ENCODE data around the gene SVOP.
"Not testable (repeated sequence)": the region's sequence is repeated elsewhere in the genome, so short reads cannot be mapped to it uniquely, and the experiment has no call there.

The SVOP gene, protein sequence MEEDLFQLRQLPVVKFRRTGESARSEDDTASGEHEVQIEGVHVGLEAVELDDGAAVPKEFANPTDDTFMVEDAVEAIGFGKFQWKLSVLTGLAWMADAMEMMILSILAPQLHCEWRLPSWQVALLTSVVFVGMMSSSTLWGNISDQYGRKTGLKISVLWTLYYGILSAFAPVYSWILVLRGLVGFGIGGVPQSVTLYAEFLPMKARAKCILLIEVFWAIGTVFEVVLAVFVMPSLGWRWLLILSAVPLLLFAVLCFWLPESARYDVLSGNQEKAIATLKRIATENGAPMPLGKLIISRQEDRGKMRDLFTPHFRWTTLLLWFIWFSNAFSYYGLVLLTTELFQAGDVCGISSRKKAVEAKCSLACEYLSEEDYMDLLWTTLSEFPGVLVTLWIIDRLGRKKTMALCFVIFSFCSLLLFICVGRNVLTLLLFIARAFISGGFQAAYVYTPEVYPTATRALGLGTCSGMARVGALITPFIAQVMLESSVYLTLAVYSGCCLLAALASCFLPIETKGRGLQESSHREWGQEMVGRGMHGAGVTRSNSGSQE

DNA sequence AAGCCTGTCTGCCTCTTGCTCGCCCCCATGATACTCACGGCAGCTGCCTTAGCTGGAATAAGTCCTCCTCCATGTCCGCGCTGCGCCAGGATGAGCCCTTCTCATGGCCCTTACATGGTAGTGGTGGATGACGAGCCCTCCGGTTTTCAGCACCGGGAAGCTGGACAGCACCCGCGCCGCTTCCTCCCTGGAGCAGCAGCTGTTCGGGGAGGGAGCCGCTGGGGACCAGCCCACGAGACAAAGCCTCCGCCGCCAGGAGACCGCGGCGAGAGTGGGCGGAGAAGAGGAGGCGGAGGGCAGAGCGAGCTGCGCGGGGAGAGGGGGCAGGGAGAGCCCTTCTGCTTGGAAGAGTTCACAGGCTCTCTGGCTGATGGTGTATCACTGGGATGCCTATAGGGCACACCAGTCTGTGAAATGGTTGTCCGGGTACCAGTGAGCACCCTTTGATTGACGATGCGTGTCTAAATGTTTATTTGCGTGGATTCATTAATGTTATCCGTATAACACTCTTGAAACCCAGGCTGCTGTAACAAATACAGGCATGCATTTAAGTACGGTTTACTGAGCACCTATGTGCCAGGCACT, at the start of gene SVOP:
Gene SVOP, minus strand, starts transcription at position 273 of the 585 bp plus-strand sequence. Its CDS starts 200 bp downstream, at position 73.
- DNase-seq = peak; percentile 56

DNA sequence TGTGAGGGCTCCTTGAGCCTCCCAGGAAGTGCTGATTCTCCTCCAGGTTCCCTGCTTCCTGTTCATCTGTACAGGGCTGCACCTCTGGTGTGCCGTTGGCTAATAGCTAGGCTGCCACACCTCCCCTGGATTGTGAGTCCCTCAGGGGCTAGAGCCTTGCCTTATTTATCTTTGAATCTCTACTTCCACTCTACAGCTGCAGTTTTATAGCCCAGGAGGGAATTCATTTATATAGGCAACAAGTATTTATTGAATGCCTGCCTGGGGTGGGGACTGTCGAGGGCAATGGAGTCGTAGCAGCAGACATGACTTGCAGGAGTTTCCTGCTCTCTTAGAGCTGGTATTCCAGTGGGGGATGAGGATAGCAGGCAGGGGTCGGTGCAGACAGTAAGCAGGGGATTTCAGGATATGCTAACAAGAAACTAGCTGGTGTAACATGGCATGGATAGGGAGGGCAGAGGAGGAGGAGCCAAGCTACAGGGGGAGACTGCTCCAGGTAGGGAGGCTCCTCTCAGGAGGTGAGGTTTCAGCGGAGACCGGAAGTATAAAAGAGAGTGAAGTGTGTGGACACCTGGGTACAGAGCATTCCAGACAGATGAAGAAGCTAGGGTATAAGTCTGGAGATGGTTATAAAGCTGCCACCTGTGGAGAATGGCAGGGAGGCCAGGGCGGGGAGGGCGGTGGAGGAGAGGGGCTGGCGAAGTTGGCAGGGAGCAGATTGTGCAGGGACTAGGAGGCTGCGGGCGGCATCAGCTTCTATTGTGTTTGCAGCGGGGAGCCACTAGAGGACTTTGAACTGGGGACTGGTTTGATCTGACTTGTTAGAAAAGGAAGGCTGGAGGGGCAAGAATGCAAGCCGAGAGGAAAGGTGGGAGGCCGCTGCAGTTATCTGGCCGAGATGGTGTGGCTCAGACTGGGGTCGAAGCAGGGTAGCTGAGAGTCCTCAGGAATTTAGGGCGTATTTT, 48.7 kb upstream of the SVOP start:
- peak; percentile 73 for DNase-seq

DNA sequence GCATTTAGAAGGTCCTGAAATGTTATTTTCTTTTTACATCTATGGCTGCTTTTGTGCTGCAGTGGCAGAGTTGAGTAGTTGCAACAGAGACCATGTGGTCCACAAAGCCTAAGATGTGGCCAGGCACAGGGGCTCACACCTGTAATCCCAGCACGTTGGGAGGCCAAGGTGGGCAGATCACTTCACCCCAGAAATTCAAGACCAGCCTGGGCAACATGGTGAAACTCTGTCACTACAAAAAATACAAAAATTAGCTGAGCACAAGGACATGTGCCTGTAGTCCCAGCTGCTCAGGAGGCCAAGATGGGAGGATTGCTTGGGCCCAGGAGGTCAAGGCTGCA, 45.0 kb upstream of the SVOP start:
- DNase-seq = no peak

DNA sequence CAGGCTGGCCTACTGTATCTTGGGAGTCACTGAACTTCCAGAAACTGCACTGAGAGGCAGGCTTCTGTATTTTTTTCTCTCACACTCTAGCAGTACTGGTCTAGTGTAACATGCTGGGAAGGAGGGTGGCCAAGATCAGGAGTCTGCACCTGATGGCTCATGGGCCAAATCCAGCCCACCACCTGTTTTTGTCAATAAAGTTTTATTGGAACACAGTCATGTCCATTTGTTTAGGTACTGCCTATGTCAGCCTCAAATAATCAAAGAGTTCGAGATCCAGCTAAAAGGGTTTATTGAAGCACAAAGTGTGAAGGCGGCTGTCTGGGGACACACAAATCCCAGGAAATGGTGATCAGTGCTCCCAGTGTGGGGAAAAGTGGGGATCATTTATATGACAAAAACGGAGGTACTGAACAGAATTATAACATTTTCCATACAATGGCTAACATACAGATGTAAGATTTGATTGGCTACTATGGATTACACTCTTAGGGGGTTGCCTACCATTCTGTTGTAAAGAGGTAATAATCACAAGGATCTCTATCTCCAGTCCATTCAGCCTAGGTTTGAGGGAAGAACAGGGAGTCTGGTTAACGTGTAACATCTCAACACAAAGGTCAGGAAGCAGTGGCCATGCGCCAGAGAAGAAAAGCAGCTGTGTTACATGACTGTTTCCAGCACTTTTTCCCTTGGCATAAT, 44.4 kb upstream of the SVOP start:
- no peak for DNase-seq

DNA sequence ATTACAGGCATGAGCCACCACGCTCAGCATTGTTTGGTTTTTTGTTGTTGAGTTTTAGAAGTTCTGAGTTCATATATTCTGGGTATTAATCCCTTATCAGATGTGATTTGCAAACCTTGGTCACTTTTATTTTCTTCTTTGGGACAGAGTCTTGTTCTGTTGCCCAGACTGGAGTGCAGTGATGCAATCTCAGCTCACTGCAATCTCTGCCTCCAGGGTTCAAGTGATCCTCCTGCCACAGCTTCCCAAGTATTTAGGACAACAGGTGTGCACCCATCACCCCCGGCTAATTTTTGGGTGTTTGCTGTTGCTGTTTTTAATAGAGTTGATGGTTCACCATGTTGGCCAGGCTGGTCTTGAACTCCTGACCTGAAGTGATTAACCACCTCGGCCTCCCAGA, 43.3 kb upstream of the SVOP start:
- DNase-seq = no peak

DNA sequence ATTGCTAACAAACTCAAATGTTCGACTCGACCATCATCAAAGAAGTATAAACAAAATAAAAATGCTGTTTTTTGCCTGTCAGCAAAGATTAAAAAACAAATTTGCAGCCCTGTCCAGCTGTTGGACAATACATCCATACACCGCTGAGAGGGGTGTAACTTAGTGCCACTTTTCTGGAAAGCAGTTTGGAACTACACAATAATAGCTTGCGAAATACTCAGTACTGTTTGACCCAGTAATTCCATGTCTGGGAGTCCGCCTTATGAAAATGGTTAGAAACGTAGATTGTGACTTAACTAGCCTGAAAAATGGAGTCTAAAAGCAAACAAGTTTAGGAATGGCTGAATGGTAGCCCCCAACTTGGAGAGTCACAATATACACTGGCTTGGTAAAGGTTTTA, 37.9 kb upstream of the SVOP start:
- no peak for DNase-seq

DNA sequence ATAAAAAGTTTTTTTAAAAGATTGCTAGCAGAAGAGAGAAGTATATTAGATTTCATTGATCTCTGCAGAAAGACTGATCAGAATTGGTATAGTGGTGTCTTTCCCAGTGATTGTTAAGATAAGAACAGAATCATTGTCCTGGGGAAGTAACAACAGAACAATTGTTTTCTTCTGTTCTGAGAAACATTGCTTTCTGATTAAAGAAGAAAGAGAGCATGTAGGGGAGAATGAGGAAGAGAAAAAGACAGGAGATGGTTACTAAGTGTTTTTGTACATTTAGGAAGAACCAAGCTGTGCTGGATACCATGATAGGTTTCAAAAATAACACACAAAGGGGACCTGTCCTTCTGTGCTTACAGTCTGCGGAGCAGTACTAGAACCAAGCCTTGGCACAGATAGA, 36.5 kb upstream of the SVOP start:
- DNase-seq = no peak

DNA sequence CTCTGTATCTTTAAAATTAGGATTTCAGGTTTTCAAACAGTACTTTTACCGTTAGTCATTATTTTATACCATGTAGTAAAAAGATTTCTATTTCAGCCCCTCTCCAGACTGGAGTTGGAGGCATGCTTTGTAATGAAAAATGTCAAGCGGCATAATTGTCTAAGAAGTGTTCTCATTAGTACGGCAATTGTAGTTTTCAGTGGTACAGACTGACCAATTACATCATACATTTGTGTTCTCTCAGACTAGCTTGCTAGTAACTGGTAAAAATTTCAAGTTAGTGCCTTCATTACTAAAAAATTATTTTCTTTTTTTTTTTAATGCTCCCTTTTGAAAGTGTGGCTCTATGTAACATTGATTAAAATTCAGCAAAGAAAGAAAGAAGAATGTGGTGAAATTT, 36.0 kb upstream of the SVOP start:
- no peak for DNase-seq

DNA sequence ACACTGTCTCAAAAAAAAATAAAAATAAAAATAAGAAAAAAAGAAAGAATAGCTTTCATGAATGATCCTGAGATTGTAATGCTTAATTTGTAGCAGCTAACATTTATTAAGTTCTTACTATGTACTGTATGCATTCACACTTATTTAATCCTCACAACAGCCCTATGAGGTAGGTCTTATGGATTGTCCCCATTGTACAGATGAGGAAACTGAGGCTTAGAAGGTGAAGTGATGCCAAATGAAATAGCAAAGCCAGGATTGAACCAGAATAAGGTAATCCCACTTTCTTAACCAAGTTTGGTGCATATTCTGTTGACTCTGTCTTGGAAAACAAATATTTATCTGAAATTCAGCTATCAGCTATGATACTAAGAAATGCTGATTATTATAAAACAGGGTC, 33.7 kb upstream of the SVOP start:
- no peak for DNase-seq

DNA sequence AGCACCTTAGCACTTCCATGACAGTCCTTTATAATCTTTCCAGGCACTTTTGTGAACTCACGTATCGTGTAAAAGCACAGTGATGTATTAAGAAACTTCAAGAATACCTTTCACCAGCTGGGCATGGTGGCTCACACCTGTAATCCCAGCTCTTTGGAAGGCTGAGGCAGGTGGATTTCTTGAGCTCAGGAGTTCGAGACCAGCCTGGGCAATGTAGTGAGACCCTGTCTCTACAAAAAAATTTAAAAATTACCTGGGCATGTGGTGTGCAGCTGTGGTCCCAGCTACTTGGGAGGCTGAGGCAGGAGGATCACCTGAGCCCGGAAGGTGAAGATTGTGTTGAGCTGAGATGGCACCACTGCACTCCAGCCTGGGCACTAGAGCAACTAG, 33.3 kb upstream of the SVOP start:
- DNase-seq = not testable (repeated sequence)

DNA sequence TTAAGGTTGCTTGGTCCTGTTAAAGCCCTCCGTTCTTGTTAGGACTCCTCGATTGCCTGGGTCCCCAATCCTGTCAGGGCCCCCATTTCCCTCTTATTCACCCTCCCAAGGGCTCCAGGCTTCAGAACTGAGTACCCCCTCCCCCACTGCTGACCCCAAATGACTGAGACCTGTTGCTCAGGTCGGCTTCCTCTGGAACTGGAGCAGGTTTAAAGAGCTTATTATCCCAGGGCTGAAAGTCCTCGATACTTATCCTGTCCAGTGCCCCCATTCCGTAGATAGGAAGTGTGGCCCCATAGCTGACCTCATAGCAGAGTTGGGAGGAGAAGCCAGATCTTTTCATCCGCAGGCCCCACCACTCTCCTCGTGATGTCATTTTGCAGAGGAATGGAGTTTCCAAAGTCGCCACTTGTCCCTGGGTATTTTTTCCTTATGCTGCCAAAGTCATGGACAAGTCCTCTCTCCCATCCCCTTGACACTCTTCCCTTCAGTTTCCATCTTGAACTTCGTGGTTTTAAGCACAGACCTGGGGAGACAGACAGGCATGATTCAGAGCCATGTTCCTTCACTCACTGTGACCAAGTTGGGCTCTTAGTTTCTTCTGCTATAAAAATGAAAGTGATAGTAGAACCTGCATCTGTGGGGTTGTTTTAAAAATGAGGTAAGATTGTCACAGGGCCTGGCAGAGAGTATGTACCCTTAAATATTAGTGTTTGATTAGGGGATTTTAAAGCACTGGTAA, 32.7 kb upstream of the SVOP start:
- no peak for DNase-seq

DNA sequence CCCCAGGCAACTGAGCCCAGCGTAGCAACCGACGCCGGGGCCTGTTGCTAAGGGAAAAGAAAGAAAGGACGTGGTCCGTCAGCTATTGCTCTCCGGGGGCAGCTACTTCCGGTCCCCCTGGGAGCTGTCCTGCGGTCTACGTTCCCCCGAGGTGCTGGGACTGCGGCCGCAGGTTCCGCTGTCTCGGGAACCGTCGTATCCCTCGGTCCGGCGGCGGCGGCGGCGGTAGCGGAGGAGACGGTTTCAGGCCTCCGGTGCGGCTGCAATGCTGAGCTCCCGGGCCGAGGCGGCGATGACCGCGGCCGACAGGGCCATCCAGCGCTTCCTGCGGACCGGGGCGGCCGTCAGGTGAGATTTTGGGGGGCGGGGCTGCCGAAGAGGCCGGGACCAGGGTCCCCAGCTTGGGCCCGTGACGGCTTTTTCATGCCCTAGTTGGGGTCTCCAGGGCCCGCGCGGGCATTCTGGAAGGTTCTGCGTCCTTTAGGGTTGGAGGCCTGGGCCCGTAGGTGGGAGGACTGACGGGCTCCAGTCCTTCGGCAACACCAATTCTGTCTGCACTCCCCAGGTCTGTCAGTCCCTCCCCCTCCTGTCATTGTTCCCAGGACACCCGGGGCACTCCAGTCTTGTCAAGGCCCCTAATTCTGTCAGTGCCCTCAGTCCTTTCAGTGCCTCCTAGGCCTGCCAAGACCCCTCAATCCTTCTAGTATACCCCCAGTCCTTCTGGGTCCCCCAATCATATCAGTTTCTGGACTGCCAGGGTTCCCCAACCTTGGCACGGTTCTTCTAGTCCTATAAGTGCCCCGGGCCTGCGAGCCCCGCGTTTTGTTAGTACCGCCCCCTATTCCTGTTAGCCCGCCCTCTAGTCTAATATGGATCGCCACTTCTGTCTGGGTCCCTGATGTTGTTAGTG, 31.8 kb upstream of the SVOP start, which contains the start of gene USP30:
Gene USP30, plus strand, starts transcription at position 163 of the 910 bp plus-strand sequence. Its CDS starts 103 bp downstream, at position 266.
- DNase-seq = peak; percentile 15

DNA sequence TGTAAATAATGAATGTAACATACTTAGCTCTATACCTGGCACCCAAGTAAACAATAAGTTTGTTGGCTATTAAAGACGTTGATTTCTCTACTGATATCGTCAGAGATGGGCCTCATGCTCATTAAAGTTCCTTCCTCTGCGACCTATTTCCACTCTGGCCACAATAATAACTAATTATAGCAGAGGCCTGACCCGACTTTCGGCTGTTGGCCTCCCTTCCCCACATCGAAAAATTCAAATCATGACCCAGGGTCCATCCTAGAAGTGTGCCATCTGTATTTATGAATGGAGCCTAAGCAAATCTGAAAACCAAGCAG, 31.2 kb upstream of the SVOP start:
- no peak for DNase-seq

DNA sequence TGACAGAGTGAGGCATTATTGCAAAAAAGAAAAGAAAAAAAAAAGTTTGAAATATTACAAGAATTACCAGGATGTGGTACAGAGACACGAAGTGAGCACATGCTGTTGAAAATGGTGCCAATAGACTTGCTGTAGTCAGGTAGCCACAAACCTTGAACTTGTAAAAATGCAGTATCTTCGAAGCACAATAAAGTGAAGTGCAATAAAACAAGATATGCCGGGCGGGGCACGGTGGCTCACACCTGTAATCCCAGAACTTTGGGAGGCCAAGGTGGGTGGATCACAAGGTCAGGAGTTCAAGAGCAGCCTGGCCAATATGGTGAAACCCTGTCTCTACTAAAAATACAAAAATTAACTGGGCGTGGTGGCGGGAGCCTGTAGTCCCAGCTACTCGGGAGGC, 28.9 kb upstream of the SVOP start:
- not testable (repeated sequence) for DNase-seq

DNA sequence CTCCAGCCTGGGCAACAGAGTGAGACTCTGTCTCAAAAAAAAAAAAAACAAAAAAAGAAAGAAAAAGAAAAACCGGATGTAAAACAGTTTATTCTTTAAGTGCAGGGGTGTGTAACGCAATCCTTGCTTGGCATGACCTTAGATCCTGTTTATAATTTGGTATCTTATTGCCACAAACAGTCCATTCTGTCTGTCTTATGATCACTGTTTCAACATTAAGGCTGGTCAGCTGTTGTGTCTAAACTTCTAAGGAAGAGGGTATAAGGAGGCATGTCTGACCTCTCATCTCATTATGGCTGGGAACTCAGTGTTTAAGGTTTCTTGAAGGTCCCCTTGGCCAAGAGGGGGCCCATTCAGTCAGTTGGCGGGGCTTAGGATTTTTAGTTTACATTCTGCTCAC, 27.8 kb upstream of the SVOP start:
- DNase-seq = not testable (repeated sequence)

DNA sequence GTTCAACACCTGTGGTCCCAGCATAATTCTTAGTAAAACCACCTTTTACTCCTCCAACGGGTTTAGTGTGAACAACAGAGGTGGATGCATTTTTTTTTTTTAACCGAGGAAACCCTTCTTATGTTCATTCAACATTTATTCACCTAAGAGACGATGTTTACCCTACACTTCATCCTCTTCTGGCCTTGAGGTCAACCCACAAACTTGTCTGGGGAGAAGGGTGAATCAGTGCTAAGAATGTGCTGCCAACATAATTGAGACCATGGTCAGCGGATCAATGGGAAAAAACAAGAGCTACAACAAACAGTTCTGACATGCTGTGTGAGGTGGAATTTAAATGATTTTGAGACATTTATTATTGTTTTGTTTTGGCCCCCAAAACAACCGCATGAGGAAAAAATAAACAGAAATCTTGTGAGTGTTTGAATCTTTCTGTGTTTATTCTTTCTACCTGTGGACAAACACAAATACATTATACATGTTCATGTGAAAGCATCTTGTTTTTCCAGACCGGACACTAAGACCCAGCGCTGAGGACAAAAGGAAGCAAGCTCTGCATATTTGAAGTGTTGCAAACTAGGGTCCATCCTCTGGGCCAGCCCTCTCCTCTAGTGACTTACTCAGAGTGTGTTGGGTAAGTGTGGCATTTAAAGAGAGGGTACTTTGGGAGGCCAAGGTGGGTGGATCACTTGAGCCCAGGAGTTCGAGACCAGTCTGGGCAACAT, 26.4 kb upstream of the SVOP start:
- no peak for DNase-seq

DNA sequence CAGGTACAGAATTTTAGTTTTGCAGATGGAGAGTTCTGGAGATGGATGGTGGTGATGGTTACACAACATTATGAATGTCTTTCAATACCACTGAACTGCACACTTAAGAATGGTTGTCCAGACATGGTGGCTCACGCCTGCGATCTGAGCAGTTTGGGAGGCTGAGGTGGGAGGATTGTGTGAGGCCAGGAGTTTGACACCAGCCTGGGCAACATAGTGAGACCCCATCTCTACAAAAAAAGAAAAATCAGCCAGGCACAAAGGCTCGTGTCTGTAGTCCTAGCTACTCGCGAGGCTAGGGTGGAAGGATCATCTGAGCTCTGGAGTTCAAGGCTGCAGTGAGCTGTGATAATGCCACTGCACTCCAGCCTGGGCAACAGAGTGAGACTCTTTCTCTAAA, 23.4 kb upstream of the SVOP start:
- no peak for DNase-seq

DNA sequence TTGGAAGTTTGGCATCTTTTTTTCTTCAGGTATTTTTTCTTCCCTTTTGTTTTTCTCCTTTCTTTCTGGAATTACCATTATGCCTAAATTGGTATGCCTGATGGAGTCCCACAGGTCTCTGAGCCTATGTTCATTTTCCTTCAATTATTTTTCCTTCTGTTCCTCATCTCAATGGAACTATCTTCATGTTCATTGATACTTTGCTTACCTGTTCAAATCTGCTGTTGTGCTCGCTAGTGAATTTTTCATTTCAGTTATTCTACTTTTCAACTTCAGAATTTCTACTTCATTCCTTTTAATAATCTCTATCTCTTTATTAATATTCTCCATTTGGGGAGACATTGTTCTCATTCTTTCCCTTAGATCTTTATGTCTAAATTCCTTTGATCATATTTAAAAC, 16.1 kb upstream of the SVOP start:
- DNase-seq = no peak

DNA sequence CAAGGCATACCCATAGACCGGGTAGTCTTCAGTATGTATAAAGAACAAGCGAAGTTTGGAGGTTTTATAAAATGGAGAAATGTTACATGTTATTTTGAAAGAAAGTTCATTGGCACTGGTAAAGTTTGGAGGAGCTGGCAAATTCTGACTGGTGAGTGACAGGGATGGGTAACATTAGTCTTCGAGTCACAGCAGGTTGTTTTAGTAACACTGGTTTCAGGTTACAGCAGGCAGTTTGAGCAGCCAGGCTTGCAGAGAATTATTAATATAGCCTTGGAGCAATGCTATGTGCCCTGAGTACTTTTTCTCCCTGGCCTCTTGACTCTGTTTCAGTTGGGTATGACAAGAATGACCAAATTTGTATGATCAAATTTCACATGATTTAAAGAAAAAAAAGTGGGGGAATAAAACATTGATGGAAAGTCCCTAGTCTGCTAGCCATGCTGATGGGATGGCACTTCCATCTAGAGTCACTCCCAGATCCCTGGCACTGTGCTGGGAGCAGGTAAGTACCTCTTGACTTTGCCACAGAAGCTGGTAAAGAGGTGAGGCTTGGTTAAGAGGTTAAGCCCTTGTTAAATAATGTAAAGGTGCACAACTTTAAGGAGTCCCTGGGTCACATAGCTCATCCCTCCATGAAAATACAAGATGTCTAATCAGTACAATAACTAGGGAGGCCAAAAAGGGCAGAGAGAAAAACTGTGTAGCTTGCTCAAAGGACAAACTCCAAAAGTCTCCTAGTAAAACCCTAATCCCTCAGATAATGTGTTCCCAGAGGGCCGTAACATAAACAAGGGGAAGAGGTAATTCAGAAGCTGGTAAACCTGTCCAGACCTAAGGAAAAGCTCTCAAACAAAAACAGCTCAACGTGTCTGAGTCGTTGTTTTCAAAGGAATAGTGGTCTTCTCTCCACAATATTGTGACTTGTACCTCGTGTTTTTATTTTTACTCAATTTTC, 12.7 kb upstream of the SVOP start:
- DNase-seq = no peak

All from NCI-H1436 treated with DMSO at 0.1 percent for 48 hours (cell line).